ENCODE measurements around the gene MT1F. TPM values are rescaled to one million over a fixed set of nuclear protein-coding genes. Genes with fewer than 3 reads are reported as not detected.

Gene MT1F
- total RNA-seq, 2 donors from 2014 or later = 3.1 to 3.9 TPM

DNA sequence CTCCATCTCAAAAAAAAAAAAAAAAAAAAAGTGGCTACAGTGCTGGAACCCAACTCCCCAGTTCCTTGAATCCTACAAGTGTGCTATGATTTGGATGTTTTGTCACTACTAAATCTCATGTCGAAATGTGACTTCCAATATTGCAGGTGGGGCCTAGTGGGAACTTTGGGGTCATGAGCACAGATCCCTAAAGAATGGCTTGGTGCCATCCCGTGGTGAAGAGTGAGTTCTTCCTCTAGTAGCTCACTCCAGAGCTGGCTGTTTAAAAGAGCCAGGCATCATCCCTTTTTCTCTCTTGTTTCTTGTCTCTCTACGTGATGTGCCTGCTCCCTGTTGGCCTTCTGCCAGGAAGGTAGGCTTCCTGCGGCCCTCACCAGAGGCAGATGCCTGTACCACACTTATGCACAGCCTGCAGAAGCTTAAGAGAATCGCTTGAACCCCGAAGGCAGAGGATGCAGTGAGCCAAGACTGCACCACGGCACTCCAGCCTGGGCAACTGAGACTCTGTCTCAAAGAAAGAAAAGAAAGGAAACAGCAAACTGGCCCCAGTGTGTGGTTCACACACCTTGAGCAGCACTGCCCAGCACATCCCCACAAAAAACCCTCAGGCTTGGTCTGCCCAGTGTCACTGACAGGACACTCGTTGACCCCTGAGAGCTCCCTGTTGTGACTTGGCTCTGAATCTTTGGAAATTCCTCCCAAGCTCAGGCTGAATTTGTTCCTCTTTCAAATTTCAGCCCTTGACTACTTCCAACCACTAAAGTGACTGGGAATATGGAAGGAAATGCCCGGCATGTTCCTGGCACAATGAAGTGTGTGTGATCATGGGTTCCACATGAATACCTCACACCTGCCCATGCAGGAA is 29.0 kb upstream of the MT1F start:
- H3K27me3 ChIP-seq (replicated peaks; ENCODE audit: insufficient read depth) = no peaks in the 10 kb centered on the region
- ATAC-seq (ENCODE audit: insufficient number of reproducible peaks, low FRiP score, low read depth) (no peak), DNase-seq (ENCODE audit: low spot score) (no peak)
- TF ChIP-seq, protein P1, sequence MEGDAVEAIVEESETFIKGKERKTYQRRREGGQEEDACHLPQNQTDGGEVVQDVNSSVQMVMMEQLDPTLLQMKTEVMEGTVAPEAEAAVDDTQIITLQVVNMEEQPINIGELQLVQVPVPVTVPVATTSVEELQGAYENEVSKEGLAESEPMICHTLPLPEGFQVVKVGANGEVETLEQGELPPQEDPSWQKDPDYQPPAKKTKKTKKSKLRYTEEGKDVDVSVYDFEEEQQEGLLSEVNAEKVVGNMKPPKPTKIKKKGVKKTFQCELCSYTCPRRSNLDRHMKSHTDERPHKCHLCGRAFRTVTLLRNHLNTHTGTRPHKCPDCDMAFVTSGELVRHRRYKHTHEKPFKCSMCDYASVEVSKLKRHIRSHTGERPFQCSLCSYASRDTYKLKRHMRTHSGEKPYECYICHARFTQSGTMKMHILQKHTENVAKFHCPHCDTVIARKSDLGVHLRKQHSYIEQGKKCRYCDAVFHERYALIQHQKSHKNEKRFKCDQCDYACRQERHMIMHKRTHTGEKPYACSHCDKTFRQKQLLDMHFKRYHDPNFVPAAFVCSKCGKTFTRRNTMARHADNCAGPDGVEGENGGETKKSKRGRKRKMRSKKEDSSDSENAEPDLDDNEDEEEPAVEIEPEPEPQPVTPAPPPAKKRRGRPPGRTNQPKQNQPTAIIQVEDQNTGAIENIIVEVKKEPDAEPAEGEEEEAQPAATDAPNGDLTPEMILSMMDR (IDR thresholded peaks at IDR 0.05) = no peak
- H3K9me3 ChIP-seq = no peaks in the 10 kb centered on the region
- H3K27ac ChIP-seq = peak overlapping the region; percentile 37 to 68
- H3K4me3 ChIP-seq = no peak overlapping the region
- H3K4me1 ChIP-seq (ENCODE audit: control insufficient read depth in 1 of 2, low read depth in 2 of 2) = peaks cover 0 to 10% of the 10 kb centered on the region in 2 donors
- H3K36me3 ChIP-seq = no peaks in the 10 kb centered on the region

DNA sequence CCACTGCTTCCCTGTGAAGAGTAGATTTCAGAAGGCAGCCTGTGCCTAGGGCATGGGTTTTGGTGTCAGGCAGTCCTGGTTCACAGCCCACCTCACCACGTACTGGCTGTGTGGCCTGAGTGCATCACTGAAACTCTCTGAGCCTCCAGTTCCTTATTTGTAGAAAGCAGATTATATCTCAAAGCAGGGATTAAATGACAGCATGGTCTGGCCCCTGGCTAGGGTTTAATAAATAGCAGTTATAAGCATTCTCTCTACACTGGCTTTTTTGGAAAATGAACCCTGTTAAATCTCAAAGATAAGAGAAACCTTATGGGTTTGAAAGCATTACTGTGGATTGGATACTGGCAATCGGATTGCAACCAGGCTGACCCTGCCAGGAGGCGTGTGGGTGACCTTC is 28.2 kb upstream of the MT1F start:
- H3K4me1 ChIP-seq (ENCODE audit: control insufficient read depth in 1 of 2, low read depth in 2 of 2) = peaks cover 0 to 18% of the 10 kb centered on the region in 2 donors
- ATAC-seq (ENCODE audit: insufficient number of reproducible peaks, low FRiP score, low read depth) (no peak), DNase-seq (ENCODE audit: low spot score) (no peak)
- H3K9me3 ChIP-seq = no peaks in the 10 kb centered on the region
- no peak overlapping the region for H3K4me3 ChIP-seq
- no peaks in the 10 kb centered on the region for H3K36me3 ChIP-seq
- no peaks in the 10 kb centered on the region for H3K27me3 ChIP-seq (replicated peaks; ENCODE audit: insufficient read depth)
- TF ChIP-seq, protein P1 (IDR thresholded peaks at IDR 0.05) = no peak
- peak overlapping the region in 1 of 2 donors; percentile 68 for H3K27ac ChIP-seq

DNA sequence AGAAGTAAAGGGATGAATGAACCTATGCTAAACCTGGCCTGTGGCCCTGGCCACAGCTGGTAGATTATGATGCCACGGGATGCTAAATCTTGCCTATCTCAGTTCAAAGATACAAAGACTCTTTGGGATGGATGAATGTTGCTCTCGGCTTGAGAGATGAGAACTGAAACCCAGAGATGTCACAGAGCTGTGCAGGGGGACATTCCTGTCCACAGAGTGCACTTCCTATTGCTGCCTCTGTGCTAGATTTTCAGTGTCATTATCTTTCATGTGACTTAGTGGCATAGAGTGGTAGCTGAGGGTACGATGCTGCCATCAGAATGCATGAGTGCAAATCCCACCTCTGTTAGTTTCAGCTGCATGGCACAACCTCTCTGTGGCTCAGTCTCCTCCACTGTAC is 27.6 kb upstream of the MT1F start:
- peaks cover 2 to 24% of the 10 kb centered on the region in 2 donors for H3K4me1 ChIP-seq (ENCODE audit: control insufficient read depth in 1 of 2, low read depth in 2 of 2)
- no peaks in the 10 kb centered on the region for H3K9me3 ChIP-seq
- TF ChIP-seq, protein P1 (IDR thresholded peaks at IDR 0.05) = no peak
- no peaks in the 10 kb centered on the region for H3K36me3 ChIP-seq
- ATAC-seq (ENCODE audit: insufficient number of reproducible peaks, low FRiP score, low read depth) (no peak), DNase-seq (ENCODE audit: low spot score) (no peak)
- H3K27ac ChIP-seq = no peak overlapping the region
- no peaks in the 10 kb centered on the region for H3K27me3 ChIP-seq (replicated peaks; ENCODE audit: insufficient read depth)
- no peak overlapping the region for H3K4me3 ChIP-seq

DNA sequence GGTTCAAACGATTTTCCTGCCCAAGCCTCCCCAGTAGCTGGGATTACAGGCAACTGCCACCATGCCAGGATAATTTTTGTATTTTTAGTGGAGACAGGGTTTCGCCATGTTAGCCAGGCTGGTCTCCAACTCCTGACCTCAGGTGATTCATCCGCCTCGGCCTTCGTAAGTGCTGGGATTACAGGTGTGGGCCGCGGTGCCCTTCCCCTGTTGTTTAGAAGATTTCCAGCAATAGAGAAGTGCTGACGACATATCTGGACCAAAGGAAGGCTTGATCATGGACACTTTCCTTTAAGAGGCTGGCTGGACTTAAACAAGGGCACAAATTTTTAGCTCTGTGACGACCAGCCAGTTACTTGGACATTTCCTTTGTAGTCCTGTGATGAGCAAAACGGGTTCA is 26.6 kb upstream of the MT1F start:
- ATAC-seq (ENCODE audit: insufficient number of reproducible peaks, low FRiP score, low read depth) (no peak), DNase-seq (ENCODE audit: low spot score) (no peak)
- TF ChIP-seq, protein P1 (IDR thresholded peaks at IDR 0.05) = no peak
- Histone ChIP-seq H3K4me1 (ENCODE audit: control insufficient read depth in 1 of 2, low read depth in 2 of 2) (peaks cover 5 to 32% of the 10 kb centered on the region in 2 donors), H3K4me3 (no peak overlapping the region), H3K27ac (peak overlapping the region; percentile 85 to 86), H3K36me3 (no peaks in the 10 kb centered on the region), H3K9me3 (no peaks in the 10 kb centered on the region), H3K27me3 (replicated peaks; ENCODE audit: insufficient read depth) (no peaks in the 10 kb centered on the region)

DNA sequence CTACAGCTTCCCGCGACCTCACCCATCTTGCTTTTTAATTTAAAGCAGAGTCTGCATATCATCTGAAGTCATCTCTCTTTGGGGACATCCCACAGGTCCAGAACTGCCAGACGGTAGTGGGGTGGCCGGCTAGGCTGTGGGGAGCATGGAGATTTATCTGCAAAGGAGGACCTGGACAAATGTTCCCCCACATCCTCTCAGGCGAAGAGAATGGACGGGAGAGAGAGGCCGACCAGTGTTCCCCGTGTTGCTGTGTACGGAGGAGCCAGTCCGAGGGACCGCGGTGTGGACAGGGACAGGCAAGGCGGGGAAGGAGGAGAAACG is 26.0 kb upstream of the MT1F start:
- Histone ChIP-seq H3K27me3 (replicated peaks; ENCODE audit: insufficient read depth) (no peaks in the 10 kb centered on the region), H3K36me3 (no peaks in the 10 kb centered on the region), H3K4me3 (peak overlapping the region; percentile 77), H3K9me3 (no peaks in the 10 kb centered on the region), H3K4me1 (ENCODE audit: control insufficient read depth in 1 of 2, low read depth in 2 of 2) (peaks cover 5 to 30% of the 10 kb centered on the region in 2 donors), H3K27ac (peak overlapping the region; percentile 85 to 86)
- ATAC-seq (ENCODE audit: insufficient number of reproducible peaks, low FRiP score, low read depth) (no peak), DNase-seq (ENCODE audit: low spot score) (no peak)
- TF ChIP-seq, protein P1 (IDR thresholded peaks at IDR 0.05) = no peak
